Measurements from ENCODE around the gene RARS2. TPM values are rescaled to one million over a fixed set of nuclear protein-coding genes. Genes with fewer than 3 reads are reported as not detected.
A peak's percentile ranks its signal among the peaks of the same experiment; 100 is the strongest.

Gene RARS2
- total RNA-seq, 4 donors from 2014 or later, result 11.4 to 21.1 (median 13.4) TPM

GRCh38 chr6:87555506-87555905, 34.3 kb downstream of the RARS2 start:
- Histone ChIP-seq H3K9me3 (no peaks in the 10 kb centered on the region), H3K4me1 (no peaks in the 10 kb centered on the region), H3K4me3 (no peak overlapping the region), H3K27me3 (no peaks in the 10 kb centered on the region), H3K36me3 (peaks cover 0 to 43% of the 10 kb centered on the region in 2 donors), H3K27ac (no peak overlapping the region)
- in situ Hi-C loops (cut with MboI; ENCODE audit: low sequenced_read_pairs in 4 of 4) (no loop called here), intact Hi-C loops (cut with DNase I; ENCODE audit: low total_unique reads) (no loop called here)
- TF ChIP-seq POLR2A (IDR thresholded peaks at IDR 0.05) (no peak), CTCF (IDR thresholded peaks at IDR 0.05 in 4 of 5, conservative IDR thresholded peaks at IDR 0.05 in 1 of 5) (no peak)
- DNase-seq (no peak), ATAC-seq (no peak)

GRCh38 chr6:87553159-87553765, 36.5 kb downstream of the RARS2 start:
- H3K9me3 ChIP-seq, result no peaks in the 10 kb centered on the region
- no peaks in the 10 kb centered on the region for H3K4me1 ChIP-seq
- in situ Hi-C loops (cut with MboI; ENCODE audit: low sequenced_read_pairs in 4 of 4) (no loop called here), intact Hi-C loops (cut with DNase I; ENCODE audit: low total_unique reads) (no loop called here)
- no peak for ATAC-seq
- no peak for DNase-seq
- H3K27ac ChIP-seq, result no peak overlapping the region
- H3K4me3 ChIP-seq, result no peak overlapping the region
- H3K36me3 ChIP-seq, result peaks cover 0 to 29% of the 10 kb centered on the region in 2 donors
- TF ChIP-seq POLR2A (IDR thresholded peaks at IDR 0.05) (no peak), CTCF (IDR thresholded peaks at IDR 0.05 in 4 of 5, conservative IDR thresholded peaks at IDR 0.05 in 1 of 5) (no peak)
- no peaks in the 10 kb centered on the region for H3K27me3 ChIP-seq

GRCh38 chr6:87551799-87552198, 38.0 kb downstream of the RARS2 start:
- Histone ChIP-seq H3K9me3 (no peaks in the 10 kb centered on the region), H3K4me1 (no peaks in the 10 kb centered on the region), H3K27me3 (no peaks in the 10 kb centered on the region), H3K36me3 (peaks cover 0 to 28% of the 10 kb centered on the region in 2 donors), H3K4me3 (no peak overlapping the region), H3K27ac (no peak overlapping the region)
- intact Hi-C loops (cut with DNase I; ENCODE audit: low total_unique reads), result no loop called here
- in situ Hi-C loops (cut with MboI; ENCODE audit: low sequenced_read_pairs in 4 of 4), result no loop called here
- ATAC-seq, result no peak
- DNase-seq, result no peak
- TF ChIP-seq CTCF (IDR thresholded peaks at IDR 0.05 in 4 of 5, conservative IDR thresholded peaks at IDR 0.05 in 1 of 5) (no peak), POLR2A (IDR thresholded peaks at IDR 0.05) (no peak)

- peaks cover 0 to 5% of the 10 kb centered on the region in 2 donors for H3K4me1 ChIP-seq
- H3K9me3 ChIP-seq, result no peaks in the 10 kb centered on the region
- ATAC-seq (peak in 1 of 2 donors; percentile 30), DNase-seq (no peak)
- in situ Hi-C loops (cut with MboI; ENCODE audit: low sequenced_read_pairs in 4 of 4), result no loop called here
- H3K36me3 ChIP-seq, result peaks cover 0 to 11% of the 10 kb centered on the region in 2 donors
- no peak for TF ChIP-seq POLR2A (IDR thresholded peaks at IDR 0.05)
- no peak for TF ChIP-seq CTCF (IDR thresholded peaks at IDR 0.05 in 4 of 5, conservative IDR thresholded peaks at IDR 0.05 in 1 of 5)
- H3K4me3 ChIP-seq, result no peak overlapping the region
- no peaks in the 10 kb centered on the region for H3K27me3 ChIP-seq
- intact Hi-C loops (cut with DNase I; ENCODE audit: low total_unique reads), result no loop called here
- no peak overlapping the region for H3K27ac ChIP-seq
These were observed 45.4 kb downstream of the RARS2 start for GRCh38 chr6:87544474-87544735.

All from gastrocnemius medialis (tissue), 4 donors.